ENCODE measurements around the gene ATP5MC3.

GRCh38 chr2:175187378-175187777, 5.9 kb upstream of the ATP5MC3 start:
- TF ChIP-seq, protein P1, sequence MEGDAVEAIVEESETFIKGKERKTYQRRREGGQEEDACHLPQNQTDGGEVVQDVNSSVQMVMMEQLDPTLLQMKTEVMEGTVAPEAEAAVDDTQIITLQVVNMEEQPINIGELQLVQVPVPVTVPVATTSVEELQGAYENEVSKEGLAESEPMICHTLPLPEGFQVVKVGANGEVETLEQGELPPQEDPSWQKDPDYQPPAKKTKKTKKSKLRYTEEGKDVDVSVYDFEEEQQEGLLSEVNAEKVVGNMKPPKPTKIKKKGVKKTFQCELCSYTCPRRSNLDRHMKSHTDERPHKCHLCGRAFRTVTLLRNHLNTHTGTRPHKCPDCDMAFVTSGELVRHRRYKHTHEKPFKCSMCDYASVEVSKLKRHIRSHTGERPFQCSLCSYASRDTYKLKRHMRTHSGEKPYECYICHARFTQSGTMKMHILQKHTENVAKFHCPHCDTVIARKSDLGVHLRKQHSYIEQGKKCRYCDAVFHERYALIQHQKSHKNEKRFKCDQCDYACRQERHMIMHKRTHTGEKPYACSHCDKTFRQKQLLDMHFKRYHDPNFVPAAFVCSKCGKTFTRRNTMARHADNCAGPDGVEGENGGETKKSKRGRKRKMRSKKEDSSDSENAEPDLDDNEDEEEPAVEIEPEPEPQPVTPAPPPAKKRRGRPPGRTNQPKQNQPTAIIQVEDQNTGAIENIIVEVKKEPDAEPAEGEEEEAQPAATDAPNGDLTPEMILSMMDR (IDR thresholded peaks at IDR 0.05), result no peak
- TF ChIP-seq POLR2A (IDR thresholded peaks at IDR 0.05), result no peak

Measured in testis (tissue), 2 donors.